GM21367 (cell line): Measurements from ENCODE around the gene CEP126.

Experiments
- ATAC-seq: cut with Tn5 transposase; IDR thresholded peaks from one replicate; pipeline ENCODE4 v1.9.1; 2021; ENCODE audit not compliant: unreplicated experiment

The CEP126 gene

GRCh38 chr11:102010776-102011494, 96.1 kb downstream of the CEP126 start:
- no peak for ATAC-seq

GRCh38 chr11:102012946-102013345, 98.1 kb downstream of the CEP126 start:
- ATAC-seq: no peak

GRCh38 chr11:102014756-102015155, 99.9 kb downstream of the CEP126 start:
- no peak for ATAC-seq

GRCh38 chr11:102017026-102017425, 102.2 kb downstream of the CEP126 start:
- no peak for ATAC-seq

- no peak for ATAC-seq
These were observed 111.4 kb downstream of the CEP126 start for GRCh38 chr11:102026217-102026616.

- ATAC-seq: no peak
These were observed 112.1 kb downstream of the CEP126 start for GRCh38 chr11:102026959-102027358.

- ATAC-seq: no peak
These were observed 121.9 kb downstream of the CEP126 start for GRCh38 chr11:102036757-102037156.

- no peak for ATAC-seq
These were observed 132.0 kb downstream of the CEP126 start for GRCh38 chr11:102046841-102047240.

GRCh38 chr11:102047305-102047924, 132.6 kb downstream of the CEP126 start, which contains the start of gene CFAP300:
Gene CFAP300 (plus strand): TSS chr11:102047437. CDS start chr11:102047471, 34 bp downstream.
- ATAC-seq: peak; percentile 59
